Thyroid gland (tissue), 4 donors: ENCODE measurements around the gene MRFAP1.

Source experiments
- CTCF ChIP-seq, 6 experiments: fragments of 200-600 bp in 3 of 6; fragments of 450-650 bp in 3 of 6; sonication (generic) in 3 of 6; IDR thresholded peaks; one replicate each; pipeline ENCODE4 v1.5.1; 2016 to 2019; ENCODE audit warnings: antibody characterized with exemption in 6 of 6, mild to moderate bottlenecking in 2 of 6, inconsistent platforms in 1 of 6, moderate library complexity in 1 of 6
- POLR2A ChIP-seq, 2 donors: fragments of 450-650 bp; IDR thresholded peaks; one replicate each; pipeline ENCODE4 v1.6.1; 2017; ENCODE audit warnings: antibody characterized with exemption in 2 of 2, mild to moderate bottlenecking in 2 of 2, moderate library complexity in 1 of 2

- no peak for TF ChIP-seq CTCF (IDR thresholded peaks at IDR 0.05)
- TF ChIP-seq POLR2A (IDR thresholded peaks at IDR 0.05), result no peak
These were observed 40.7 kb downstream of the MRFAP1 start for GRCh38 chr4:6681191-6681590.
